Measurements from ENCODE around the gene MYO1B.

MYO1B gene

DNA sequence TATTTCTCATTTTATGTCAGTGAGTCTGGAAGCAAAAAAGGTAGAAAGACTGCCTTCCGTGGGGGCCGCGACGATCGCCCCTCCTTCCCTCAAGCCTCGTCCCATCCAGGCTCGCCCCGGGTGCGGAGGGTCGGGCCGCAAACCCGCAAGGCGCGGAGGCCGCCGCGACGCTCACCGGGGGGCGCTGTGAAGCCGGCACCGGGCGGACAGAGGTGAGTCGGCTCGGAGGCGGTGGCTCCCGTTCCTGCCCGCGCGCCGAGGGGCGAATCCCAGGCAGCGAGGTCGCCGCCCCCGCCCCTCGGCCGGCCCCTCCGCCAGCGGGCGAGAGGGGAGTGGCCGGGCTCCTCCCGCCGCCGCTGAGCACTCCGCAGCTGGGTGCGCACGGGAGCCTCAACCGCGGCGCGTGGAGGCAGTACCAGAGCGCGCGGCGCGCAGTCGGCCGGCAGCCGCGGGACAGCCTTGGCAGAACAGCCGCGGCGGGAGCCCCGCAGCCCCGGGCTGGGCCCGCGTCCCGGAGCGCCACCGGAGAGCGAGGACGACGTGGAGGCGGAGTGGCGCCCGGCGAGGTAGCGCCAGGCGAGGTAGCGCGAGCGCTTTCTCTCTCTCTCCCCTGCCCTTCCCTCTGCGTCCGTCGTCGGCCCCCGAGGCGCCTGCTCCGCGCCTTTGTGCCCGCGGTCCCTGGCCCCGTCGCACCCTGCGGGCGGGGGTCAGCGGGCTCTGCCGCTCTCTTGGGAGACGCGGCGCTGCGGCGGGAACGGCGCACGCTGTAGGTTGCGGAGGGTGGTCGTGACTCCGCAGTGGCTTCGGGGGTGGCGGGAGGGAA lies at the start of gene MYO1B:
Gene MYO1B (plus strand): TSS at position 359 of the 823 bp plus-strand sequence. CDS start 31,492 bp downstream, outside the sequence.
- peak; percentile 60 for DNase-seq (ENCODE audit: low spot score)
- in situ Hi-C loops (cut with MboI; ENCODE audit: low pct_unique_long_range_greater_than_20kb, low sequenced_read_pairs, unreplicated experiment): no loop called here
- TF ChIP-seq, protein P1, sequence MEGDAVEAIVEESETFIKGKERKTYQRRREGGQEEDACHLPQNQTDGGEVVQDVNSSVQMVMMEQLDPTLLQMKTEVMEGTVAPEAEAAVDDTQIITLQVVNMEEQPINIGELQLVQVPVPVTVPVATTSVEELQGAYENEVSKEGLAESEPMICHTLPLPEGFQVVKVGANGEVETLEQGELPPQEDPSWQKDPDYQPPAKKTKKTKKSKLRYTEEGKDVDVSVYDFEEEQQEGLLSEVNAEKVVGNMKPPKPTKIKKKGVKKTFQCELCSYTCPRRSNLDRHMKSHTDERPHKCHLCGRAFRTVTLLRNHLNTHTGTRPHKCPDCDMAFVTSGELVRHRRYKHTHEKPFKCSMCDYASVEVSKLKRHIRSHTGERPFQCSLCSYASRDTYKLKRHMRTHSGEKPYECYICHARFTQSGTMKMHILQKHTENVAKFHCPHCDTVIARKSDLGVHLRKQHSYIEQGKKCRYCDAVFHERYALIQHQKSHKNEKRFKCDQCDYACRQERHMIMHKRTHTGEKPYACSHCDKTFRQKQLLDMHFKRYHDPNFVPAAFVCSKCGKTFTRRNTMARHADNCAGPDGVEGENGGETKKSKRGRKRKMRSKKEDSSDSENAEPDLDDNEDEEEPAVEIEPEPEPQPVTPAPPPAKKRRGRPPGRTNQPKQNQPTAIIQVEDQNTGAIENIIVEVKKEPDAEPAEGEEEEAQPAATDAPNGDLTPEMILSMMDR (IDR thresholded peaks at IDR 0.05; ENCODE audit: extremely low read depth, insufficient read depth, missing control alignments): peak; percentile 18

DNA sequence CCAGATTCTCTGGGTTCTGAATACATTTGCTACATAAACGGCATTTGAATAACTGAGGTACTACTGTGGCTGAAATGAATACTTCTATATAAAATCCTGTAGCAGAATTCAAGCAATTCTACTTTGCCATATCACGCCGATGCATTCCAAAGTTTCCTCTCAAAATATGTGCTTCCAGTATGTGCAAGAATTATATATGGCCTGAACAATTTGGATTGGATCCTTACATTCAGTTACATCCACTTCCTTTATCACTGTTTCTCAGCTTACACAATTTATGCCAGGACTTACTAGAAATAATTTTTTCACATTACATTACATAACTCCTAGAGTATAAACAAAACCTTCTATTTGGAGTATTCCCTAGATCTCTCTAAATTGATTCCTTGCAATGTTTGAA lies 48.1 kb upstream of the MYO1B start:
- no peak for DNase-seq (ENCODE audit: low spot score)
- in situ Hi-C loops (cut with MboI; ENCODE audit: low pct_unique_long_range_greater_than_20kb, low sequenced_read_pairs, unreplicated experiment): no loop called here
- TF ChIP-seq, protein P1 (IDR thresholded peaks at IDR 0.05; ENCODE audit: extremely low read depth, insufficient read depth, missing control alignments): no peak

DNA sequence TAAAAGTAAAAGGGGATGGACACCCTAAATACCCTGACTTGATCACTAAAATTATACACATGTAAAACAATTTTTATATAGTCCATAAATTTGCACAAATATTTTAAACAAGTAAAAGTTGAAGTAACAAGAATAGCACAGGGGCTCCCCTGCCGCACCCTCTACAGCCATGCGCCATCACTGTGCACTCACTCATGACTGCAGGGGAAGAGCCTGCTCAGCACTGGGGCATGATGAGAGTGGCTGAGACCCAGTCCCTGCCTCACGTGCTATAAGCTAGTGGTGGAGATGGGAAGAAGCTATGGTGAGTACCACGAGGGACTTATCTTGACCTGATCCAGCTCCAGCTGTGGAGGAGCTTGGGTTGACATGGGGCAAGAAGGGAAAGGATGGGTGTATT lies 46.9 kb upstream of the MYO1B start:
- in situ Hi-C loops (cut with MboI; ENCODE audit: low pct_unique_long_range_greater_than_20kb, low sequenced_read_pairs, unreplicated experiment): no loop called here
- TF ChIP-seq, protein P1 (IDR thresholded peaks at IDR 0.05; ENCODE audit: extremely low read depth, insufficient read depth, missing control alignments): no peak

DNA sequence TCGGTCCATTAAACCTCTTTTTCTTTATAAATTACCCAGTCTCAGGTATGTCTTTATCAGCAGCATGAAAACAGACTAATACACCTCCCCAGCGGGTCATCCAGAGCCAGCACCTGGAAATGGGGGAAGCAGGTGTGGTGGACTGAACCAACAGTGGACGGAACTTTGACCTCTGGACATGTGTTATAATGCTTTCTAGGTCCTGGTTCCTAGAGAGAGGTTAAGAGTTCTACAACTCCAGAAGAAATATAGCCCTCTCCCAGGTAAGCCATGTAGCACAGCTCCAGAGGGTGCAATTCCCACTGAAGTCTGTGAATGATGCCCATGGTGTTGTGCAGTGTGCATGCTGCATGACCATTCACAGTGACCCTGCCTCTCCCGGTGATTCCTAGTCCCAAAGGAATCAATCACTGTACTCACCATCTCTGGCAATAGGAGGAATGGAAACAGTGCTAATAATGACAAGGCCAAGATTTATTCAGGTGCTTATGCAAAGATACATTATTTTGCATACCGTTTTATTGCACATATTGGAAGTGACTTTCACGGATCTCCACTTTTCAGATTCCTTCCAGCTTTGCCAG lies 45.2 kb upstream of the MYO1B start:
- TF ChIP-seq, protein P1 (IDR thresholded peaks at IDR 0.05; ENCODE audit: extremely low read depth, insufficient read depth, missing control alignments): no peak
- no peak for DNase-seq (ENCODE audit: low spot score)
- in situ Hi-C loops (cut with MboI; ENCODE audit: low pct_unique_long_range_greater_than_20kb, low sequenced_read_pairs, unreplicated experiment): no loop called here

More for the DNA sequence above, 46.9 kb upstream of the MYO1B start:
- no peak for DNase-seq (ENCODE audit: low spot score)

DNA sequence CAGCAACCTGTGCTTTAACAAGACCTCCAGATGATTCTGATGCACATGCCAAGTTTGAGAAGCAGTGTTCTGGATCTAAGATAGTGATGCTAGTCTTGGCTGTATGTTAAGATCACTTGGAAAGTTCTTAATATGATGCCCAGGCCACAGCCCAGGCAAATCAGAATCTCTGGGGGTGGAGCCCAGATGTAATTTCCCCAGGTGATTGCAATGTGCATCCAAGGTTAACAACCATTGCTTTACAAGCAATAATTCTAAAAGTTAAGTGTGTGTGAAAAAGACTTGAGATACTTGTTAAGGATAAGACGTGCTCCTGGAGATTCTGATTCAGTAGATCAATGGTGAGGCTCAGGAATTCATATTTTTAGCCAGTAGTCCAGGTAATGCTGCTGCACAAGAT lies 44.3 kb upstream of the MYO1B start:
- in situ Hi-C loops (cut with MboI; ENCODE audit: low pct_unique_long_range_greater_than_20kb, low sequenced_read_pairs, unreplicated experiment): no loop called here
- TF ChIP-seq, protein P1 (IDR thresholded peaks at IDR 0.05; ENCODE audit: extremely low read depth, insufficient read depth, missing control alignments): no peak
- no peak for DNase-seq (ENCODE audit: low spot score)

DNA sequence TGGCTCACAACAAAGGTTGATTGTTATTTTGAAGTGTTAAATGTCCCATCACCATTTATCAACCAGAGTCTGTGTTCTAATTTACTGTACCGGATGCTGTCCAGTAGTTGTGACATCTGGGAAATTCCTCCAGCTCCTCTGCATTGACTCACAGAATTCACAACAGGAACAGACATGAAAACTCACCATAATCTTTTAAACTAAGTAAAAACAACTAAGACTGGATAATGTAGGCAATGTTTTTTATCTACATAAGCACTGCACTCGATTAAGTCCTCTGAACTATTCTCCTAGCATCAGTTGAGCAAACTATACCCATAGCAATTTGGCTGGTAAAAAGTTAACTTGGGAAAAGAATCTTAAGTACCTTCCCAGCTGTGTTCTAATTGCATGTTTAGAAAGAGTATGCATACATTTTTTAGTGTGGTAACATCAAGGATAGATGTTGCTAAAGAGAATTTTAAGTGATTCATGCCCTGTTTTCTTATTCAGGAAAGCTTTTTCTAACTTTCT lies 42.9 kb upstream of the MYO1B start:
- in situ Hi-C loops (cut with MboI; ENCODE audit: low pct_unique_long_range_greater_than_20kb, low sequenced_read_pairs, unreplicated experiment): no loop called here
- TF ChIP-seq, protein P1 (IDR thresholded peaks at IDR 0.05; ENCODE audit: extremely low read depth, insufficient read depth, missing control alignments): no peak
- DNase-seq (ENCODE audit: low spot score): no peak
